ENCODE results near the gene CDC42BPA. TPM values are rescaled to one million over a fixed set of nuclear protein-coding genes. Genes with fewer than 3 reads are reported as not detected.
"Not testable (repeated sequence)": the region's sequence is repeated elsewhere in the genome, so short reads cannot be mapped to it uniquely, and the experiment has no call there.

CDC42BPA gene
- total RNA-seq, 1 donor, result 113 TPM

- DNase-seq (ENCODE audit: low read depth), result no peak
- TF ChIP-seq CTCF (IDR thresholded peaks at IDR 0.05; ENCODE audit: insufficient read depth, low read depth, low read length), result no peak
- no peak overlapping the region for H3K4me3 ChIP-seq (ENCODE audit: low read depth, low read length)
Observed at GRCh38 chr1:226960256-226960655, 358.0 kb downstream of the CDC42BPA start.

- H3K4me3 ChIP-seq (ENCODE audit: low read depth, low read length), result no peak overlapping the region
- no peak for TF ChIP-seq CTCF (IDR thresholded peaks at IDR 0.05; ENCODE audit: insufficient read depth, low read depth, low read length)
- DNase-seq (ENCODE audit: low read depth), result no peak
Observed at GRCh38 chr1:226958300-226958699, 360.0 kb downstream of the CDC42BPA start.

GRCh38 chr1:226957714-226958113, 360.6 kb downstream of the CDC42BPA start:
- no peak overlapping the region for H3K4me3 ChIP-seq (ENCODE audit: low read depth, low read length)
- no peak for DNase-seq (ENCODE audit: low read depth)
- TF ChIP-seq CTCF (IDR thresholded peaks at IDR 0.05; ENCODE audit: insufficient read depth, low read depth, low read length), result no peak

- H3K4me3 ChIP-seq (ENCODE audit: low read depth, low read length), result no peak overlapping the region
- TF ChIP-seq CTCF (IDR thresholded peaks at IDR 0.05; ENCODE audit: insufficient read depth, low read depth, low read length), result no peak
- DNase-seq (ENCODE audit: low read depth), result no peak
Observed at GRCh38 chr1:226956942-226957713, 361.2 kb downstream of the CDC42BPA start.

GRCh38 chr1:226955857-226956256, 362.4 kb downstream of the CDC42BPA start:
- not testable (repeated sequence) for DNase-seq (ENCODE audit: low read depth); H3K4me3 ChIP-seq (ENCODE audit: low read depth, low read length)

GRCh38 chr1:226954777-226955176, 363.5 kb downstream of the CDC42BPA start:
- no peak overlapping the region for H3K4me3 ChIP-seq (ENCODE audit: low read depth, low read length)
- no peak for DNase-seq (ENCODE audit: low read depth)
- no peak for TF ChIP-seq CTCF (IDR thresholded peaks at IDR 0.05; ENCODE audit: insufficient read depth, low read depth, low read length)

GRCh38 chr1:226954337-226954736, 364.0 kb downstream of the CDC42BPA start:
- H3K4me3 ChIP-seq (ENCODE audit: low read depth, low read length), result no peak overlapping the region
- DNase-seq (ENCODE audit: low read depth), result no peak
- TF ChIP-seq CTCF (IDR thresholded peaks at IDR 0.05; ENCODE audit: insufficient read depth, low read depth, low read length), result no peak
